Thyroid gland (tissue), 4 donors: ENCODE measurements around the gene DES. TPM values are rescaled to one million over a fixed set of nuclear protein-coding genes. Genes with fewer than 3 reads are reported as not detected.

Source experiments
- DNase-seq, 2 donors: peaks; one replicate each; pipeline ENCODE4 v3.0.0-alpha.2; 2019
- H3K27ac ChIP-seq, 3 donors: fragments of 200-600 bp; sonication (generic); 1 replicate in 2 of 3; 2 replicates in 1 of 3; pipeline ENCODE4 v1.5.1; 2016 to 2019; ENCODE audit warnings: mild to moderate bottlenecking in 1 of 3, moderate library complexity in 1 of 3
- H3K27me3 ChIP-seq: fragments of 200-600 bp; sonication (generic); one replicate; pipeline ENCODE4 v1.5.1; 2019
- H3K36me3 ChIP-seq, 2 donors: fragments of 200-600 bp; sonication (generic); one replicate each; pipeline ENCODE4 v1.5.1; 2016 to 2019
- H3K4me1 ChIP-seq, 2 donors: fragments of 200-600 bp; sonication (generic); one replicate each; pipeline ENCODE4 v1.5.1; 2017 to 2019
- H3K4me3 ChIP-seq, 3 donors: fragments of 200-600 bp; sonication (generic); replicated peaks in 1 of 3; 1 replicate in 2 of 3; 2 replicates in 1 of 3; pipeline ENCODE4 v1.5.1; 2016; ENCODE audit warnings: mild to moderate bottlenecking in 1 of 3
- H3K9me3 ChIP-seq: fragments of 200-600 bp; sonication (generic); one replicate; pipeline ENCODE4 v1.5.1; 2017
- CTCF ChIP-seq, 6 experiments: fragments of 200-600 bp in 3 of 6; fragments of 450-650 bp in 3 of 6; sonication (generic) in 3 of 6; IDR thresholded peaks; one replicate each; pipeline ENCODE4 v1.5.1; 2016 to 2019; ENCODE audit warnings: antibody characterized with exemption in 6 of 6, mild to moderate bottlenecking in 2 of 6, inconsistent platforms in 1 of 6, moderate library complexity in 1 of 6
- POLR2A ChIP-seq, 2 donors: fragments of 450-650 bp; IDR thresholded peaks; one replicate each; pipeline ENCODE4 v1.6.1; 2017; ENCODE audit warnings: antibody characterized with exemption in 2 of 2, mild to moderate bottlenecking in 2 of 2, moderate library complexity in 1 of 2
- WGBS, 2 donors: methylation state at CpG; one replicate each; pipeline ENCODE4 v1.1.5; 2017; 5-methylcytosine and 5-hydroxymethylcytosine counted together
- intact Hi-C: fragments of 100-400 bp; cut with DNase I; formaldehyde crosslinking; loops from one replicate; pipeline ENCODE4 v1.15.1; 2023
- total RNA-seq, 4 donors: library from RNA; depleted of rRNA; stranded (reverse); fragments of >200 nt; gene quantifications; one replicate each; pipeline ENCODE4 v1.2.3, GENCODE V29; 2016

The DES gene
- total RNA-seq, 4 donors from 2014 or later, result 26.7 to 54.4 (median 28.7) TPM

- no peak overlapping the region for H3K4me3 ChIP-seq
- H3K27me3 ChIP-seq, result no peaks in the 10 kb centered on the region
- peaks cover 12 to 18% of the 10 kb centered on the region in 2 donors for H3K4me1 ChIP-seq
- intact Hi-C loops, result loop anchor here (5.0 kb wide), 1 partner anchor 53 kb away; no protein-coding TSS in a partner anchor
- TF ChIP-seq CTCF (IDR thresholded peaks at IDR 0.05), result no peak
- TF ChIP-seq POLR2A (IDR thresholded peaks at IDR 0.05), result no peak
- peak; percentile 39 to 55 for DNase-seq
- WGBS, 2 donors, result 57 to 61% methylated on average over 11 of the region's 11 CpGs
- H3K27ac ChIP-seq, result peak overlapping the region in 1 of 3 donors; percentile 12
- no peaks in the 10 kb centered on the region for H3K9me3 ChIP-seq
- no peaks in the 10 kb centered on the region for H3K36me3 ChIP-seq
Observed at GRCh38 chr2:219474285-219475060, 56.3 kb downstream of the DES start.

GRCh38 chr2:219475278-219475677 lies 57.1 kb downstream of the DES start:
- H3K27me3 ChIP-seq, result no peaks in the 10 kb centered on the region
- peak overlapping the region in 1 of 3 donors; percentile 12 for H3K27ac ChIP-seq
- DNase-seq, result peak; percentile 55 to 80
- TF ChIP-seq CTCF (IDR thresholded peaks at IDR 0.05) (no peak), POLR2A (IDR thresholded peaks at IDR 0.05) (no peak)
- intact Hi-C loops, result loop anchor here (5.0 kb wide), 1 partner anchor 52 kb away; no protein-coding TSS in a partner anchor
- no peak overlapping the region for H3K4me3 ChIP-seq
- H3K4me1 ChIP-seq, result peaks cover 12 to 18% of the 10 kb centered on the region in 2 donors
- H3K9me3 ChIP-seq, result no peaks in the 10 kb centered on the region
- H3K36me3 ChIP-seq, result no peaks in the 10 kb centered on the region
- WGBS, 2 donors, result 12 to 27% methylated on average over 6 of the region's 6 CpGs

GRCh38 chr2:219475697-219476651 lies 57.8 kb downstream of the DES start:
- Histone ChIP-seq H3K36me3 (no peaks in the 10 kb centered on the region), H3K27ac (no peak overlapping the region), H3K4me1 (peaks cover 12 to 18% of the 10 kb centered on the region in 2 donors), H3K4me3 (no peak overlapping the region), H3K27me3 (no peaks in the 10 kb centered on the region), H3K9me3 (no peaks in the 10 kb centered on the region)
- TF ChIP-seq POLR2A (IDR thresholded peaks at IDR 0.05), result no peak
- TF ChIP-seq CTCF (IDR thresholded peaks at IDR 0.05), result peak; percentile 53 to 85 (median 72)
- 21 to 24% methylated on average over 14 of the region's 14 CpGs for WGBS, 2 donors
- intact Hi-C loops, result loop anchor here (5.0 kb wide), 1 partner anchor 51 kb away; no protein-coding TSS in a partner anchor
- peak; percentile 72 to 73 for DNase-seq

Other genes with a start within 250 kb of the DES start
- 1 to 10 TPM; 1.1 to 3.9 (median 3.4) TPM for gene SLC23A3, start 248.3 kb upstream of the DES start, total RNA-seq
- gene CNPPD1, start 241.5 kb upstream of the DES start, total RNA-seq, result 100 to 1,000 TPM in 1 of 4 donors, 10 to 100 TPM in 3; 48.2 to 115 (median 65.0) TPM
- 100 to 1,000 TPM in 2 of 4 donors, 10 to 100 TPM in 2; 82.3 to 122 (median 100) TPM for gene RETREG2, start 240.1 kb upstream of the DES start, total RNA-seq
- gene ZFAND2B, start 211.6 kb upstream of the DES start, total RNA-seq, result 100 to 1,000 TPM in 2 of 4 donors, 10 to 100 TPM in 2; 78.7 to 131 (median 92.0) TPM
- 10 to 100 TPM; 29.6 to 96.8 (median 63.6) TPM for gene ABCB6, start 199.4 kb upstream of the DES start, total RNA-seq
- 10 to 100 TPM; 48.8 to 59.3 (median 54.6) TPM for gene ATG9A, start 188.7 kb upstream of the DES start, total RNA-seq
- 10 to 100 TPM; 38.1 to 66.4 (median 45.5) TPM for gene ANKZF1, start 188.6 kb upstream of the DES start, total RNA-seq
- 10 to 100 TPM; 12.9 to 24.6 (median 14.9) TPM for gene GLB1L, start 172.9 kb upstream of the DES start, total RNA-seq
- gene STK16, start 172.9 kb upstream of the DES start, total RNA-seq, result 10 to 100 TPM; 19.5 to 33.0 (median 24.9) TPM
- not detected for gene TUBA4B, start 165.1 kb upstream of the DES start, total RNA-seq
- 10 to 100 TPM; 21.0 to 72.4 (median 34.8) TPM for gene TUBA4A, start 164.5 kb upstream of the DES start, total RNA-seq
- 100 to 1,000 TPM in 3 of 4 donors, 10 to 100 TPM in 1; 79.0 to 127 (median 116) TPM for gene DNAJB2, start 139.0 kb upstream of the DES start, total RNA-seq
- 1 to 10 TPM in 3 of 4 donors, not detected in 1; 1.9 to 4.6 (median 4.4) TPM for gene PTPRN, start 109.0 kb upstream of the DES start, total RNA-seq
- gene RESP18, start 85.6 kb upstream of the DES start, total RNA-seq, result not detected
- 10 to 100 TPM; 35.9 to 49.5 (median 41.6) TPM for gene DNPEP, start 30.5 kb upstream of the DES start, total RNA-seq
- gene SPEG, start 16.5 kb downstream of the DES start, total RNA-seq, result 1 to 10 TPM; 1.9 to 3.5 (median 3.3) TPM
- gene GMPPA, start 80.5 kb downstream of the DES start, total RNA-seq, result 10 to 100 TPM; 26.5 to 50.6 (median 42.6) TPM
- not detected for gene ASIC4, start 96.1 kb downstream of the DES start, total RNA-seq
- 100 to 1,000 TPM in 3 of 4 donors, 10 to 100 TPM in 1; 57.2 to 194 (median 141) TPM for gene CHPF, start 125.4 kb downstream of the DES start, total RNA-seq
- gene TMEM198, start 125.7 kb downstream of the DES start, total RNA-seq, result 10 to 100 TPM in 1 of 4 donors, 1 to 10 TPM in 3; 4.6 to 10.9 (median 5.4) TPM
- gene OBSL1, start 153.2 kb downstream of the DES start, total RNA-seq, result 100 to 1,000 TPM; 142 to 200 (median 170) TPM
- gene INHA, start 153.9 kb downstream of the DES start, total RNA-seq, result 1 to 10 TPM in 1 of 4 donors, under 1 TPM in 2, not detected in 1; 0.50 to 1.1 (median 0.81) TPM
- 10 to 100 TPM; 14.6 to 25.0 (median 19.7) TPM for gene STK11IP, start 179.5 kb downstream of the DES start, total RNA-seq
- gene SLC4A3, start 209.3 kb downstream of the DES start, total RNA-seq, result 1 to 10 TPM; 1.2 to 3.2 (median 2.8) TPM